A549 (cell line): ENCODE measurements around the gene C14orf119.

Source experiments
- BHLHE40 ChIP-seq: IDR thresholded peaks from 2 replicates; pipeline ENCODE4 v1.6.1; 2012; ENCODE audit warnings: low read depth, low read length, inconsistent platforms
- CTCF ChIP-seq: fragments of >200 bp; sonication (Bioruptor Twin); formaldehyde crosslinking; IDR thresholded peaks from 3 replicates; pipeline ENCODE4 v1.5.1; 2016
- ESRRA ChIP-seq: fragments of 150-350 bp; IDR thresholded peaks from 2 replicates; pipeline ENCODE4 v1.6.1; 2014; ENCODE audit warnings: mild to moderate bottlenecking, low read length, borderline replicate concordance
- HDAC2 ChIP-seq: fragments of 200-600 bp; sonication (generic); IDR thresholded peaks from 2 replicates; pipeline ENCODE4 v1.6.1; 2016
- JUNB ChIP-seq: fragments of >200 bp; sonication (Bioruptor Twin); formaldehyde crosslinking; IDR thresholded peaks from 2 replicates; pipeline ENCODE4 v1.6.1; 2016
- MAFK ChIP-seq: fragments of 450-650 bp; IDR thresholded peaks from 2 replicates; pipeline ENCODE4 v1.6.1; 2014; ENCODE audit not compliant: partially characterized antibody
- NR3C1 ChIP-seq: fragments of >200 bp; sonication (Bioruptor Twin); formaldehyde crosslinking; IDR thresholded peaks from 3 replicates; pipeline ENCODE4 v1.6.1; 2017
- POLR2A ChIP-seq: IDR thresholded peaks from 2 replicates; pipeline ENCODE4 v1.6.1; 2012; ENCODE audit warnings: mild to moderate bottlenecking, low read length

DNA sequence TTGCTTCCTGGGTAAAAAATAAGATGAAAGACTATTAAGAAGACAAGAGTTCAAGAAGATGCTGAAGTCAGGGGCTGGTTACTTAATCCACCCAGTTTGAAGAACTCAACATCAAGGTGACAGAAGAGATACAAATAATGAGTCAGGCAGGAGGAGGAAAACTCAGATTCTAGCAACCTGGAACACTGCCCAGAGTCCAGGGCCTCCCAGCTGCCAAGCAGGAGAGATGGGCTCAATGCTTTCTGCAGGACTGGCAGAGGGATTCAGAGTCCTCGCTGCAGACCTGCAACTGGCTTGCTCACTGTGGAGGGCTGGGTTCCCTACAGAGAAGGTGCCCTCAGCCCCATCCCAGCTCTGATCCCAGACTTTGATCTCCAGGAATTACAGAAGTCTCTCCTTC, 52.4 kb downstream of the C14orf119 start:
- TF ChIP-seq MAFK = no peak
- TF ChIP-seq ESRRA = no peak
- TF ChIP-seq CTCF = no peak
- TF ChIP-seq BHLHE40 = no peak
- no peak for TF ChIP-seq NR3C1
- no peak for TF ChIP-seq JUNB
- no peak for TF ChIP-seq POLR2A
- no peak for TF ChIP-seq HDAC2
